Parathyroid adenoma (tissue), 2 donors: ENCODE measurements around the gene GJE1.
A peak's percentile ranks its signal among the peaks of the same experiment; 100 is the strongest.
"Not testable (repeated sequence)": the region's sequence is repeated elsewhere in the genome, so short reads cannot be mapped to it uniquely, and the experiment has no call there.

Experiments
- H2AFZ ChIP-seq: fragments of 300-600 bp; sonication (generic); one replicate; pipeline ENCODE4 v1.7.0; 2017; ENCODE audit warnings: antibody characterized with exemption, mild to moderate bottlenecking
- H3K27ac ChIP-seq: fragments of 300-600 bp; sonication (generic); one replicate; pipeline ENCODE4 v1.7.0; 2017
- H3K27me3 ChIP-seq: fragments of 300-600 bp; sonication (generic); one replicate; pipeline ENCODE4 v1.7.0; 2017; ENCODE audit warnings: low read length; ENCODE audit not compliant: control insufficient read depth, insufficient read depth
- H3K36me3 ChIP-seq: fragments of 300-600 bp; sonication (generic); one replicate; pipeline ENCODE4 v1.7.0; 2017; ENCODE audit warnings: low read length; ENCODE audit not compliant: control insufficient read depth, insufficient read depth
- H3K4me1 ChIP-seq: fragments of 300-600 bp; sonication (generic); one replicate; pipeline ENCODE4 v1.7.0; 2017; ENCODE audit warnings: control low read depth
- H3K4me2 ChIP-seq: fragments of 300-600 bp; sonication (generic); one replicate; pipeline ENCODE4 v1.7.0; 2017; ENCODE audit warnings: low read length
- H3K4me3 ChIP-seq: fragments of 300-600 bp; sonication (generic); one replicate; pipeline ENCODE4 v1.7.0; 2017; ENCODE audit warnings: low read depth, low read length
- H3K79me2 ChIP-seq: fragments of 300-600 bp; sonication (generic); one replicate; pipeline ENCODE4 v1.7.0; 2017; ENCODE audit warnings: control low read depth
- H3K9ac ChIP-seq: fragments of 300-600 bp; sonication (generic); one replicate; pipeline ENCODE4 v1.7.0; 2017; ENCODE audit warnings: mild to moderate bottlenecking
- H3K9me3 ChIP-seq: fragments of 300-600 bp; sonication (generic); one replicate; pipeline ENCODE4 v1.7.0; 2017; ENCODE audit warnings: low read length; ENCODE audit not compliant: control insufficient read depth
- TF ChIP-seq, protein P1 (sequence below): fragments of 300-600 bp; sonication (generic); IDR thresholded peaks from one replicate; pipeline ENCODE4 v1.7.0; 2017; ENCODE audit warnings: antibody characterized with exemption, mild to moderate bottlenecking
- donor health status: primary hyperparathyroidism.

Gene GJE1

DNA sequence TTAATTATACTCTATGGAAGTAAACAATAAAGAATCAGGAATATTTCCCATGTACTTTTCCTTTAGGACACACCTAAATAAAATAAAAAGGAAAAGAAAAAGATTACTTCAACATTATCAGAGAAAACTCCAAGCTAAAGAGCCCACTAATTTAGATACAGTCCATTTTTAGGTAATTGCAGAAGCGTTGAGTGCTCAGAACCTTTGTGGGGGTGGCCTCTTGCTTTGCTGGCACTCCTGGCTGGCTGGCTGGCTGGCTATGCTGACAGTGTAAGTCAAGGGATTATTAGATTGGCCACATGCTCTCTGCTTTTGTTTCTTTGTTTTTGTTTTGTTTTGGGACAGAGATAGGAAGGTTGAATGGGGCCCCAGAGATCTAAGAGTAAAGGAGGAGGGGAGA, at the start of gene GJE1:
TSS of gene GJE1 (plus strand) at position 301 of the 400 bp plus-strand sequence. CDS start 234 bp downstream, outside the sequence.
- Histone ChIP-seq H3K79me2 (no peaks in the 10 kb centered on the region), H3K27me3 (peaks cover 6% of the 10 kb centered on the region), H3K4me2 (no peak within 1 kb of the TSS), H3K4me3 (no peak within 1 kb of the TSS), H3K36me3 (no peaks in the 10 kb centered on the region), H3K9me3 (no peaks in the 10 kb centered on the region), H2AFZ (no peak within 1 kb of the TSS), H3K4me1 (no peaks in the 10 kb centered on the region), H3K27ac (no peak within 1 kb of the TSS), H3K9ac (no peak within 1 kb of the TSS)
- TF ChIP-seq, protein P1, sequence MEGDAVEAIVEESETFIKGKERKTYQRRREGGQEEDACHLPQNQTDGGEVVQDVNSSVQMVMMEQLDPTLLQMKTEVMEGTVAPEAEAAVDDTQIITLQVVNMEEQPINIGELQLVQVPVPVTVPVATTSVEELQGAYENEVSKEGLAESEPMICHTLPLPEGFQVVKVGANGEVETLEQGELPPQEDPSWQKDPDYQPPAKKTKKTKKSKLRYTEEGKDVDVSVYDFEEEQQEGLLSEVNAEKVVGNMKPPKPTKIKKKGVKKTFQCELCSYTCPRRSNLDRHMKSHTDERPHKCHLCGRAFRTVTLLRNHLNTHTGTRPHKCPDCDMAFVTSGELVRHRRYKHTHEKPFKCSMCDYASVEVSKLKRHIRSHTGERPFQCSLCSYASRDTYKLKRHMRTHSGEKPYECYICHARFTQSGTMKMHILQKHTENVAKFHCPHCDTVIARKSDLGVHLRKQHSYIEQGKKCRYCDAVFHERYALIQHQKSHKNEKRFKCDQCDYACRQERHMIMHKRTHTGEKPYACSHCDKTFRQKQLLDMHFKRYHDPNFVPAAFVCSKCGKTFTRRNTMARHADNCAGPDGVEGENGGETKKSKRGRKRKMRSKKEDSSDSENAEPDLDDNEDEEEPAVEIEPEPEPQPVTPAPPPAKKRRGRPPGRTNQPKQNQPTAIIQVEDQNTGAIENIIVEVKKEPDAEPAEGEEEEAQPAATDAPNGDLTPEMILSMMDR: no peak

DNA sequence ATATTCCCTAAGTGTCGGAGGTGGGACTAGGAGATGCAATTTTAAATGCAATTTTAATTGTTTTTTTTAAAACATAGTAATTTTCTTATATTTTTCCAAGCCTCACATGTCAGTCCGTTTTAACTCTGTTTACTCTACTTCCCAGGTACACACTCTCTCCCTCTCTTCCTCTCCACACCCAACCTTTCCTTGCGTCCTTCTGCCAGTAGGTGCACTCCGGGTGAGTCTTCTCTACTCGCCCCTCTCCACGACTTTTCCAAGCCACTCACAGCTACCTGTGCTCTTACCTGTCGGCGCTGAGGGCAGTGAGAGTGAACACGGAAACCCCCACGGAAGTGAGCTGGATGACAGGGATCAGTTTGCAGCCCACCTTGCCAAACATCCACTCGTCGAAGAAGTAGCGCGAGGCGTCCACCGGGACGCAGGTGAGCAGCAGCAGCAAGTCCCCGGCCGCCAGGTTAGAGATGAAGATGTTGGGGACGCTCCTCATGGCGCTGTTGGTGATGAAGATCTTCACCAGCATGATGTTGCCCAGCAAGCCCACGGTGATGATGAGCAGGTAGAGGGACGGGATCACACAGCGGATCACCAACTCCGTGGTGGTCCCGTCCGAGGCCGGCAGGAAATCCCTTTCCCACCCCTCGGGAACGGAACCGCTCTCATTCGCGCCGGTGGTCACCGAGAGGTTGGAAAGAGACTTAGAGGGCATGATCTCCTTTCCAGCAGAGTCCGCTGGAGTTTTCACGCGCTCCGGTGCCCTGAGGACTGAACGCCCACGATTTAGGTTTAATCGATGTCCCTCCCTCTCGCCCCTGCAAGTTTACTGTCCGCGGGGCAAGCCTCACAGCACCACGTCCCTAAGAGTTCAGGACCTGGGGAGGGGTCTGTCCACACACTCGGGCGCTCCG, 44.5 kb upstream of the GJE1 start:
- Histone ChIP-seq H3K9me3 (no peaks in the 10 kb centered on the region), H3K4me1 (no peaks in the 10 kb centered on the region), H3K27ac (no peak overlapping the region), H3K79me2 (no peaks in the 10 kb centered on the region), H3K4me3 (no peak overlapping the region), H3K27me3 (no peaks in the 10 kb centered on the region), H3K4me2 (peak overlapping the region; percentile 9), H2AFZ (no peak overlapping the region), H3K9ac (no peak overlapping the region), H3K36me3 (no peaks in the 10 kb centered on the region)
- TF ChIP-seq, protein P1: no peak

DNA sequence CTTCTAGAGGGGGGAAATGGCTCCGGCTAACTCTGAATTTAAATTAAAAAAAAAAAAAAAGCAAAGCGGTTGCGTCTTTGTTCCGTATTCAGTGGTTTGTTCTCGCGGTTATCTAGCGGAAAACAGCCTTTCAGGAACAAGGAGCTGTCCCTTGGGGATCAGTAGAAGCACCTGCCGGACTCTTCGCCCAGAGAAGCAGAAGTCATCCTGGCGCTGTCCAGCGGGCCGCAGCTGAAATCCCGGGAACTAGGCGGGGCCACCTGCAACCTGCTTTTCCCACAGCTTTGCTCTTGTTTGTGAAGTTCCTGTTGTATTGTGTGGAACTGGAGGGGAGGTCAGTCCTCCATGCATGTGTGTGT, 43.9 kb upstream of the GJE1 start:
- Histone ChIP-seq H3K9ac (no peak overlapping the region), H3K9me3 (no peaks in the 10 kb centered on the region), H3K4me2 (no peak overlapping the region), H3K27ac (no peak overlapping the region), H3K79me2 (no peaks in the 10 kb centered on the region), H3K36me3 (no peaks in the 10 kb centered on the region), H2AFZ (no peak overlapping the region), H3K4me3 (no peak overlapping the region), H3K27me3 (no peaks in the 10 kb centered on the region), H3K4me1 (no peaks in the 10 kb centered on the region)
- TF ChIP-seq, protein P1: no peak

DNA sequence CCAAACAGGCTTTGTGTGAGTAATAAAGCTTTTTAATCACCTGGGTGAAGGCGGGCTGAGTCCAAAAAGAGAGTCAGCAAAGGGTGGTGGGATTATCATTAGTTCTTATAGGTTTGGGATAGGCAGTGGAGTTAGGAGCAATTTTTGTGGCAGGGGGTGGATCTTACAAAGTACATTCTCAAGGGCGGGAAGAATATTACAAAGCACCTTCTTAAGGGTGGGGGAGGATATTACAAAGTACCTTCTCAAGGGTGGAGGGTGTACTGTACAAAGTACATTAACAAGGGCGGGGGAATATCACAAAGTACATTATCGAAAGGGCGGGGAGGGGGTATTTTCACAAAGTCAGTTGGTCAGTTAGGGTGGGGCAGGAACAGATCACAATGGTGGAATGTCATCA, 27.9 kb upstream of the GJE1 start:
- H3K4me2 ChIP-seq, H3K4me3 ChIP-seq, H3K9ac ChIP-seq, H3K79me2 ChIP-seq, H3K27ac ChIP-seq, H3K9me3 ChIP-seq, H3K36me3 ChIP-seq, H2AFZ ChIP-seq, H3K27me3 ChIP-seq, H3K4me1 ChIP-seq: not testable (repeated sequence)

GRCh38 chr6:142110820-142111219, 21.9 kb upstream of the GJE1 start:
- not testable (repeated sequence) for H3K27me3 ChIP-seq, H3K36me3 ChIP-seq, H3K4me1 ChIP-seq, H3K4me2 ChIP-seq, H3K27ac ChIP-seq, H3K9ac ChIP-seq, H3K9me3 ChIP-seq, H3K4me3 ChIP-seq, H2AFZ ChIP-seq, H3K79me2 ChIP-seq
